Subcutaneous adipose tissue (tissue), 4 donors: ENCODE data around the gene AURKA. TPM values are rescaled to one million over a fixed set of nuclear protein-coding genes. Genes with fewer than 3 reads are reported as not detected.

Experiments used
- CTCF ChIP-seq: fragments of 450-650 bp; IDR thresholded peaks from one replicate; pipeline ENCODE4 v1.5.1; 2016; ENCODE audit warnings: low read depth, mild to moderate bottlenecking, control low read depth, antibody characterized with exemption, moderate library complexity
- total RNA-seq, 4 donors: library from RNA; depleted of rRNA; stranded (reverse); fragments of >200 nt; gene quantifications; one replicate each; pipeline ENCODE4 v1.1.0, GENCODE V29; 2016

Gene AURKA
- total RNA-seq, 4 donors from 2014 or later: 1.5 to 5.9 (median 2.3) TPM

GRCh38 chr20:56378386-56378785 is 13.6 kb downstream of the AURKA start:
- TF ChIP-seq CTCF: no peak

- no peak for TF ChIP-seq CTCF
Observed at GRCh38 chr20:56376331-56376730, 15.7 kb downstream of the AURKA start.

- TF ChIP-seq CTCF: no peak
Observed at GRCh38 chr20:56373942-56374341, 18.1 kb downstream of the AURKA start.

GRCh38 chr20:56372850-56373249 is 19.2 kb downstream of the AURKA start:
- TF ChIP-seq CTCF: no peak

- no peak for TF ChIP-seq CTCF
Observed at GRCh38 chr20:56371977-56372376, 20.0 kb downstream of the AURKA start.

GRCh38 chr20:56369179-56369578 is 22.8 kb downstream of the AURKA start:
- no peak for TF ChIP-seq CTCF

- no peak for TF ChIP-seq CTCF
Observed at GRCh38 chr20:56368351-56369134, 23.5 kb downstream of the AURKA start.
